GM19099 (cell line): ENCODE results near the gene ARCN1.

Source experiments
- POLR2A ChIP-seq: IDR thresholded peaks from 3 replicates; pipeline ENCODE4 v1.6.1; 2011; ENCODE audit warnings: low read depth; ENCODE audit not compliant: insufficient read length; ENCODE audit errors: extremely low read depth

Gene ARCN1

DNA sequence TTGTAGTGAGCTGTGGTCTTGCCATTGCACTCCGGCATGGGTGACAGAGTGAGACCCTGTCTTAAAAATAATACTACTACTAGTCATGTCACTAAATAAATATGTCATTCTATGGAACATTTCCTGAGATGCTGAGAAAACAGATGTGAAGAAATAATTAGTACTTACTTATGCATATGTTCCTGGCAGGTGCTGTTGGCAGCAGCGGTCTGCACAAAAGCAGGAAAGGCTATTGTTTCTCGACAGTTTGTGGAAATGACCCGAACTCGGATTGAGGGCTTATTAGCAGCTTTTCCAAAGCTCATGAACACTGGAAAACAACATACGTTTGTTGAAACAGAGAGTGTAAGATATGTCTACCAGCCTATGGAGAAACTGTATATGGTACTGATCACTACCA lies 8.8 kb downstream of the ARCN1 start:
- no peak for TF ChIP-seq POLR2A

DNA sequence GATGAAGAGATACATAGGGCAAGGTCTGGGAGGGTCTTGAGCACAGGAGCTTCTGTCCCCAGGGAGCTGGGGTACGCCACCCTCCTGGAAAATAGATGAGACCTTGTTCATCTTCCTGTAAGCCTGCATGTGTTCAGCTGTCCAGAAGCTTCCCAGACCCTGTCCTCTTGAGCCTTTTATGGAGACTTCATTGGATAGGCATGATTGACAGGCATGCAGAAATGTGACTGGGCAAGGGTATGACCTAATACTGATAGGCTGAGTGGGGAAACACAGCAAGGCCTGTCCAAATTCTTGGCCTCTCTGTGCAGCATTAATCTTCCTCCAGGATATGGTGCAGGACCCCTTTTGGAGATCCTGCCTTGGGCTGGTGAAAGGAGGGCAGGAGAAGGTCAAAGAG lies 15.7 kb downstream of the ARCN1 start:
- no peak for TF ChIP-seq POLR2A

DNA sequence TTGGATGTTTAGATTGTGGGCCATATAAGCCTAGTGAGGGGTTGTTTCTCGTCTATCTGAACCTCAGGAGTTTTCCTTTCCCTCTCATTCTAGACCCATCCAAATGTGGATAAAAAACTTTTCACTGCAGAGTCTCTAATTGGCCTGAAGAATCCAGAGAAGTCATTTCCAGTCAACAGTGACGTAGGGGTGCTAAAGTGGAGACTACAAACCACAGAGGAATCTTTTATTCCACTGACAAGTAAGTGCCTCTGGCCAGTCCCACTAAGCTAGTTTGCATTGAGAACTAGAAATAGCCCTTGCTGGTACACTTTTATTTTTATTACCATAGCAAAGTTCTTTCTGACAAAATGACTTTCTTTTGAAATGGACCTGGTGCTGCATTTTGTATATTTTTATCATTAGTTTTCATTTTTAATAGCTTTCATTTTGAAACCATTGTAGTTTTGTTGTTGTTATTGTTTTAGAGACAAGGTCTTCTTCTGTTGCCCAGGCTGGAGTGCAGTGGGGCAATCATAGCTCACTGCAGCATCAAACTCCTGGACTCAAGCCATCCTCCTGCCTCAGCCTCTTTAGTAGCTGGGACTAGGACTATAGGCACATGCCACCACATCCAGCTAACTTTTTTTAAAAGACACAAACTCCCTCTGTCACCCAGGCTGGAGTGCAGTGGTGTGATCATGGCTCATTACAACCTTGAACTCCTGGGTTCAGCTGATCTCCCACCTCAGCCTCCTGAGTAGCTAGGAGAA lies 20.6 kb downstream of the ARCN1 start:
- no peak for TF ChIP-seq POLR2A

DNA sequence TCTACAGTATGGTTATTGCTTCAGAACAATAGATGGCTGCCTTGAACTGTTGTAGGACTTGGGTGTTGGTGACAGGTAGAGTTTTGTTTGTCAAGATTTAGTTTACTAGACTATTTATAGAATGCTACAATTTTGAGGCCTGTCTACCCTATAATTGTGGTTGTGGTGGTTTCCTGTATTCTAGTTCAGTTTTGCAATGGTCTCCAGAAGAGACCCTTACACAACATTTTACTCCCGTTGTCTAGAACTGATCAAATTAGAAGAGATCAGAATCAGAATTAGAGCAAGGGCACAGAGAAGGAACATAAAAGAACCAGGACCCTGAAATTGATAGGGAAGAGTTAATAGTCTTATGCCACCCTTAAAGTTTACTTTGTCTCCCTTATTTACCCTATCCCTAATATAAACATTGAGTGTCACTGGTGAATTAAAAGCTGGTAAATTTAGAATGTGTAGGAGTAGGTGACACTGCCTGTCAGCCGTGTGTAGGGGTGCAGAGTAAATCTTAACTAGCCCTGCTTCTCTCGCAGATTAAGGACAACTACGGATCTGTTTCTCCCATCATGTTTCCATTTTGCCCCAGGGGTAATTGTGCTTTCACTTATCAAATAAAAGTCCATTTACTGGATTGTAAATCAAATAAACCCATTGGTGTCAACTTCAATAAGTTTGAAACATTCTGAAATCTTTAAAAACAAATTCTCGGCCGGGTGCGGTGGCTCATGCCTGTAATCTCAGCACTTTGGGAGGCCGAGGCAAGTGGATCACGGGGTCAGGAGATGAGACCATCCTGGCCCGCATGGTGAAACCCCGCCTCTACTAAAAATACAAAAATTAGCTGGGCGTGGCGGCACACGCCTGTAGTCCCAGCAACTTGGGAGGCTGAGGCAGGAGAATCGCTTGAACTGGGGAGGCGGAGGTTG lies 24.3 kb downstream of the ARCN1 start:
- no peak for TF ChIP-seq POLR2A

DNA sequence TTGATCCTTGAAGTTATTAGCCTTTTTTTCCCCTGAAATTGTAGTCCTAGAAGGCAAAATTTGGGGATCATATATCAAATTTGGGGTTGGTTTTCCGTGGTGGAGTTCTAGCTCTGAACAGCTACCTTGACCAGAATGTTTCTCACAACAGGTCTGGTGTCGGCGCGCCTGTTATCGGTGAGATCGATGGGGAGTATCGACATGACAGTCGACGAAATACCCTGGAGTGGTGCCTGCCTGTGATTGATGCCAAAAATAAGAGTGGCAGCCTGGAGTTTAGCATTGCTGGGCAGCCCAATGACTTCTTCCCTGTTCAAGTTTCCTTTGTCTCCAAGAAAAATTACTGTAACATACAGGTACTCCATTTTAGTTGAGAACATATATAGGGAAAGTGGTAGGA lies 25.3 kb downstream of the ARCN1 start:
- no peak for TF ChIP-seq POLR2A

DNA sequence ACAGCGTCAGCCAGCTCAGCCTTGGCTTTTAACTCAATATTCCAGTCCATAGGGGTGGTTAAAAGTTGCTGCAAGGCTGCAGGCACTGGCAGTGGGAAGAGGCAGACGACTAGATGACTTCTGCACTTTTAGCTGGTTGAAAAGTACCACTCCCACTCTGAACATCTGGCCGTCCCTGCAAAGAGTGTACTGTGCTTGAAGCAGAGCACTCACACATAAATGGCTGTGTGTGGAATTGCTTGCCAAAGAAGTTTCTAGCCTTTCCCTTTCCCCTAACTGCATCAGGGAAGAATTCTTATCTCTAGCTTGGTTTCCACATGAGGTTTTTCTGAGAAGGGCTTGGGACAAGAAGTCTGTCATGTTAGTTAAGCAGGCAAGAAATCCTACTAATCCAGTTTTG lies 30.1 kb downstream of the ARCN1 start:
- TF ChIP-seq POLR2A = no peak

DNA sequence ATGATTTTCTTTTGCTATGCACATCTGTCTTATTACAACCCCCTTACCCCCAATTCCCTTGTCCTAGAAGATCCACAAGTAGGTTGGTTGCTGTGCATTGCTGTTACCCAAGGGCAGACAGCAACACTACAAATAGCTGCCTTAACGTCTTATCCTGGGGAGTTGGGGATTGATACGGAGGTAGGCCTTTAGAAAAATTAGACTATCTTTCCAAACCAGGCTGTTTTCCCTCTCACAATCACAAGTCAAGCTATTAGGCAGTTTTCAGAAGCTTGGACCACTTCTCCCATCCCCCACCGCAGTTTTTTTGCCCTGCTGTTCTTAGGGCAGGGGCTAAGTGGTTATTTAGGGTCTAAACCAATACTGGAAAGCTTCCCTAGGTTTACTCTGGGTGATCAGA lies 32.4 kb downstream of the ARCN1 start:
- no peak for TF ChIP-seq POLR2A

DNA sequence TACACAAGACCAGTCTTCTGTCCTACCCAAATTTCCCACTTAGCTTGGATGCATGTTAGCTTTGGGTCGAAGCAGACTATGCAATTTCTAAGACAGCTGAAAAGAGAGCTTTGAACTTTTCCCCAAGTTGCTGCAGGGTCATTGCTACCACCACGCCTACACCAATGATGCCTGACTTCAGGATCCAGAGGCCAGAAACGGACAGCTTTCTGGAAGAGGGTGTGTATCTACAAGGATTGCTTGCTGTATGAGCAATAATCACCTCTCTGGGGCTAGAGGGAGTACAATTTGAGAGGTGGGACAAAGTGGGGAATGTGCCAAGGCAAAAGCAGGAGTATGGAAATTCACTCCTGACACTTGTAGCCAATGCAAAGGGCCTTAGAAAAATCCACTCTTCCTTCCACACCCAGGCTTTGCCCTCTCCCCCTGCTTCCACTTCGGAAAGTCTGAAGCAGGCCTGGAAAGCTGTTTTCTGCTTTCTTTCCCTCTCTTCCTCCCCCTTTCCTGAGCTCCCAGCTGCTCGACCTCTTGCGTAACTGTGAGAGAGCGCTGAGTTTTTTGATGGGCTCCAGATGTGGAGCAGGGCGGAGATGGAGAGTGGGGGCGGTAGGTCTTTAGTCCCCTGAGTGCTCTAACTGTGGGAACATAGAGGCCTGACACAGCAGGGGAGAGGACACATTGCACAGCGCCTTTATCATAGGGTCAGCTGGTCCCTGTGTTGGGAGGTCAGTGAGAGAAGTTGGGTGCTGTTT lies 33.1 kb downstream of the ARCN1 start:
- no peak for TF ChIP-seq POLR2A

DNA sequence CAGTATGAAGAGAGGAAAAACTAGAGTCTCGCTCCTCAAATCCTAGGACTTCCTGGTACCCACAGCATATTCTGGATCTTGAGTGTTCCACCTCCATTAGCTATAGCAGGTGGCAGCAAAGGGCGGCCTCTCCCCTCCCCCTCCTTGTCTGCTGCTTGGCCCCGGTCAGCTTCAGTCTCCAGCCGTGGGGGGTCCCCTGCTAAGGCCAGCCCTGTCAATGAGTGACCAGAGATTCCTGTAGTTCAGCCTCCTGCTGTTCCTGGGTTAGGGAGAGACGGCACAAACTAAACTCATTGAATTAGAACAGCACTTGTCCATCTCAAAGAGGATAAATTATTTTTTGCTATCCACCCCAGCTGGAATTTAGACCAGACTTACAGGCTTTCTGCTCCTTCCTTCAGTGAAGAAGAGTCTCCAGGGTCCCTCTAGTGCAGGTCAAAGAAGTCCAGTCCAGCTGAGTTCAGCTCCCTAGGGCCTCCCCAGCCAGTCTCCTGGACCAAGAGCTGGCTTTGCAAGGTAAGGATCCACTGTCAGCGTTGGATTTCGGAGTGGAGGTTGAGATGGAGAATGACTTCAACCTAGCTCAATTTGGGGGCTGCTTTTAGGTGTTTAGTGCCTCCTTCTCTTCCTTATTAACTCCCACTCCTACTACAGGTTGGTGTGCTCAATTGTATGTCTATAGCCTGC lies 34.1 kb downstream of the ARCN1 start:
- TF ChIP-seq POLR2A = no peak

DNA sequence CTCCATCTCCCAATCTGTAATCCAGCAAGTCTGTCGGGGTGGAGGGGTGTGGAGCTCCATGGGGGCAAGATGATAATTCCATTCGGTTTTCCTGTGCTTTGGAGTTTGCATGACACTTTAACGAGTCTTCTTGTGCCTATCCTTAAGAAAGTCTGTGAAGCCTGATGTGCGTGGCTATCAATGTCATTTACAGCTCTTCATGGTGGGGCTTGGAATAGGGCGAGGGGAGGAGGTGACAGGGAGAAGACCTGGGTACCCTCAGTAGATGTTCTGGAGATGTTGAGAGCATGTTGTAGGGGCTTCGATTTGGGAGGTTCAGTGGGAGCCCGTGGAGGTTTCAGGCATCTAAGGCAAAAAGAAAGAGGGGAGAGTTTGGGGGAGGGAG lies 34.6 kb downstream of the ARCN1 start:
- TF ChIP-seq POLR2A = no peak

DNA sequence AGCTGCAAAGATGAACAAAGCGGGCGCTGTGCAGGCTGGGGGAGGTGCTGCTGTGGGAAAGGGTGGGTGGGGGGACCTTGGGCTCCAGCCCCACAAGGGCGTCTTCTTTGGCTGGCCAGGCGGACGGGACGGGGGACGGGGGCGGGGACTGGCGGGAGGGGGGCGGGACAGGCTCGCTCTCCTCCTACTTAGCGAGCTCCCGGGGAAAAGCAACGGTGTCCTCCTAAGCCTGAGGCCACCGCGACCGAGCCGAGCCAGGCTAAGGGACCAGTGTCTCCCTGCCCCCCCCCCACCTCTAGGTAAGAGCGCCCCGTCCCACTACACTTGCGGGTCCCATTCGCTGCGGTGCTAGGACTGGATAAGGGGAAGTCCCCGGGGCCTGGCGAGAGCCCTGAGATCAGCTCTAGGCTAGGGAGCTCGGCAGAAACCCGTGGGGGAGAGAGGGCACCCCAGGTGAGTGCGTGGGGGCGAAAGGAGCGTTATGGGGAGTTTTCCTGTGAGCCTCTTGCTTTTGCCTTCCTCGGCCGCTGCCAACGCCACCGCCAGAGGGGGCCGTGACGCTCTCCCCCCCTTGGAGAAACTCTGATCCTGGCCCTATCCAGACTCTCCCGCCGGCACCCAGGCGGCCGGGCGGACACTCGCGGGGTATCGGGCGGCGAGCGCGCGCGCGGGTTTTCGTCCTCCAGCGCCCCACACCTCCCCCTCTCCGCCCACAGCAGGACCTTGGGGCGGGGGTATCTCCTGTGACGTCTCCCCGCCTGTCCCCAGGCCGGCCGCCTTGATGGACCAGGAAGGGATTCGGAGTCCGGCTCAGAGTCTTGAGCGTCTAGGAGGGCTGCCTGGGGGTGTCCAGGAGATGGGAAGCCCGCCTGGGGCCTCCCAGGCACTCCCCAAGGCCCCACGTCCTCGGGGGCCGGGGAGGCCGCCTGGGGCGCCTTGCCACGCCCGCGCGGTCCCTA lies 35.5 kb downstream of the ARCN1 start, which contains the start of gene PHLDB1:
Gene PHLDB1, plus strand, starts transcription at position 215 of the 959 bp plus-strand sequence. CDS start 6,222 bp downstream, outside the sequence.
- TF ChIP-seq POLR2A = no peak

DNA sequence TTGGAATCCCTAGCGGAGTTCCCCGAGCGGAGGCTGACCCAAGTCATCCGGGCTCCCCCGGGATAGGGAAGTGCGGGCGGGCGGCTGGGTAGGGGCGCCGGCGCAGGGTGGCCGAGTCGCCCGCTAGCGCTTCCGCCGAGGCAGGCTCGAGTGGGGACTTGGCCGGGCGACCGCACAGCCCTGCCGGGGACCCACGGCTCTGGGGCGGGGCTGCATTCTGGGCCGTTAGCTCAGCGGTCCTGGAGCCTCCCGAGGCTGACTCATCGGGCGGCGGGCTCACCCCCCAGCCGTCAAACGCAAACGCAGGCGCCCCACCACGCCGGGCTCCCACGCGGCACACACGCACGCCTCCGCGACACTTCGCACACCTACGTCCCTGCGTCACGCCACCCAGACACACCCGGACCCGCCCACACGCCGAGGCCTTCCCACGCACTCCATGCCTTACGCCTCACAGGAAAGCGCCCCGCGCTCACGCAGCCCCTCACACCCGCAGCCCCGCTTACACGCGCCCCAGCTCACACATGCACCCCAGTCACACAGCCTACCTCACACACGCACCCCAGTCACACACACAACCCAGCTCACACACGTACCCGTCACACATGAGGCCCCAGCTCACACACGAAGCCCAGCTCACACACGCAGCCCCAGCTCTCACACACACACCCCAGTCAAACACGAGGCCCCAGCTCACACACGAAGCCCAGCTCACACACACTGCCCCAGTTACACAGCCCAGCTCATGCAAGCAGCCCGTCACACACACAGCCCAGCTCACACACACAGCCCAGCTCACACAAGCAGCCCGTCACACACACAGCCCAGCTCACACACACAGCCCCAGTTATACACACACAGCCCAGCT lies 36.4 kb downstream of the ARCN1 start:
- TF ChIP-seq POLR2A = no peak
